Spleen (tissue), 7 donors: ENCODE results near the gene SSUH2.

ENCODE experiments used
- POLR2A ChIP-seq, 3 donors: fragments of 450-650 bp; IDR thresholded peaks; one replicate each; pipeline ENCODE4 v1.5.1; 2017; ENCODE audit warnings: antibody characterized with exemption in 3 of 3, mild to moderate bottlenecking in 1 of 3
- POLR2AphosphoS5 ChIP-seq, 3 donors: sonication (generic); formaldehyde crosslinking; IDR thresholded peaks; one replicate each; pipeline ENCODE4 v1.5.1; 2017; ENCODE audit warnings: antibody characterized with exemption in 3 of 3
- TF ChIP-seq, protein P1 (sequence below), 11 experiments: fragments of 200-600 bp in 7 of 11; fragments of 450-650 bp in 4 of 11; sonication (generic) in 4 of 11; IDR thresholded peaks in 8 of 11; conservative IDR thresholded peaks in 3 of 11; 1 replicate in 7 of 11; 2 replicates in 4 of 11; pipeline versions ENCODE4 v1.4.0 to v1.8.0; 2016 to 2021; ENCODE audit warnings: antibody characterized with exemption in 11 of 11, inconsistent platforms in 4 of 11, mild to moderate bottlenecking in 1 of 11
- donor health status: DM: no; HTN: no; CAD: no; lungs with moderate emphysema.
- donor health status: DM: no; HTN: no; CAD: no.
- donor health status: DM: no; HTN: no; CAD: no.

DNA sequence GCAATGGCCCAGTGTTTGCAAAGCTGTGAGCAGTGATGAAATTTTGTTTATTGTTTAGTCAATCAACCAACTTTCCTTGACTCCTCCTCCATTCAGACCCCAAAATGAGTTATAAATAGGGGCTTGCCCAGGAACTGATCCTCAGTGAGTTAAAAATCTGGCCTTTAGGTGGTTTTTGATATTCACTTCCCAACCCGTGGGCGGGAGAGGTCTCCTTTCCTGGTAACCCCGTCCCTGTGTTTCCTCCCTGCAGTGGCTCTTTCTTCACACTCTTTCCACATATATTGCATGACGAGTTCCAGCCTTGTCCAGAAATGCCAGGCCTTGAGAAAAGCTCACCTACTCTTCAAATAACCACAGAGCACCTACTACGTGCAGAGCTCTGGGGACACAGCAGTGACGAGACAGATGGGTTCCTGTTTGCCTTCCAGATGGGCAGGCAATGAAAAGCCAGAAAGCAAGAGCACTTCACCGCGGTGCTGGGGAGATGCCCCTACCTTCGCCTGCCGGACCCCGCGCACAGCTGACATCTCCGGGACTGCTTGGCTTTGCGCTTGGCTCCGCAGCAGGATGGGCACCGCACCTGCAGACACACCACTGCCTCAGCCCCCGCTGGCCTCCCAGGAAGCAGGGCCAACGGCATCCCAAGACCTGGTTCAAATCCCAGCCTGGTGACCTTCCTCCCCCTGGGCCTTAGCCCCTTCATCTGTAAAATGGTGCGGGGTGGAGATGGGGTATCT is 17.2 kb downstream of the SSUH2 start:
- TF ChIP-seq POLR2AphosphoS5 (IDR thresholded peaks at IDR 0.05) (no peak), POLR2A (IDR thresholded peaks at IDR 0.05) (no peak)
- TF ChIP-seq, protein P1, sequence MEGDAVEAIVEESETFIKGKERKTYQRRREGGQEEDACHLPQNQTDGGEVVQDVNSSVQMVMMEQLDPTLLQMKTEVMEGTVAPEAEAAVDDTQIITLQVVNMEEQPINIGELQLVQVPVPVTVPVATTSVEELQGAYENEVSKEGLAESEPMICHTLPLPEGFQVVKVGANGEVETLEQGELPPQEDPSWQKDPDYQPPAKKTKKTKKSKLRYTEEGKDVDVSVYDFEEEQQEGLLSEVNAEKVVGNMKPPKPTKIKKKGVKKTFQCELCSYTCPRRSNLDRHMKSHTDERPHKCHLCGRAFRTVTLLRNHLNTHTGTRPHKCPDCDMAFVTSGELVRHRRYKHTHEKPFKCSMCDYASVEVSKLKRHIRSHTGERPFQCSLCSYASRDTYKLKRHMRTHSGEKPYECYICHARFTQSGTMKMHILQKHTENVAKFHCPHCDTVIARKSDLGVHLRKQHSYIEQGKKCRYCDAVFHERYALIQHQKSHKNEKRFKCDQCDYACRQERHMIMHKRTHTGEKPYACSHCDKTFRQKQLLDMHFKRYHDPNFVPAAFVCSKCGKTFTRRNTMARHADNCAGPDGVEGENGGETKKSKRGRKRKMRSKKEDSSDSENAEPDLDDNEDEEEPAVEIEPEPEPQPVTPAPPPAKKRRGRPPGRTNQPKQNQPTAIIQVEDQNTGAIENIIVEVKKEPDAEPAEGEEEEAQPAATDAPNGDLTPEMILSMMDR (IDR thresholded peaks at IDR 0.05 in 8 of 11, conservative IDR thresholded peaks at IDR 0.05 in 3 of 11), result no peak
